Measurements from ENCODE around the gene MKNK2.

MKNK2 gene

GRCh38 chr19:2083174-2083854 is 32.3 kb upstream of the MKNK2 start:
- H3K27me3 ChIP-seq: no peaks in the 10 kb centered on the region
- H3K4me1 ChIP-seq: peaks cover 77 to 99% (median 96%) of the 10 kb centered on the region in 10 experiments
- peak overlapping the region; percentile 14 to 91 (median 68) for H3K4me3 ChIP-seq
- TF ChIP-seq Cebpa-rat (IDR thresholded peaks at IDR 0.05): no peak
- H3K27ac ChIP-seq: peak overlapping the region; percentile 85 to 99 (median 94)
- peak overlapping the region; percentile 91 to 100 (median 99) for H3K4me2 ChIP-seq
- peaks cover 12 to 67% (median 37%) of the 10 kb centered on the region in 11 experiments; a peak in 21 of 22 replicates for H3K36me3 ChIP-seq
- no peaks in the 10 kb centered on the region for H3K9me3 ChIP-seq (replicated peaks in 1 of 11)
- peak overlapping the region; percentile 80 to 97 (median 93) for H3K9ac ChIP-seq
- H4K20me1 ChIP-seq: peaks cover 0 to 51% (median 34%) of the 10 kb centered on the region in 11 experiments; a peak in 16 of 22 replicates

GRCh38 chr19:2081873-2082810 is 31.1 kb upstream of the MKNK2 start:
- peak overlapping the region; percentile 85 to 99 (median 94) for H3K27ac ChIP-seq
- H3K9ac ChIP-seq: peak overlapping the region; percentile 80 to 97 (median 93)
- H3K4me1 ChIP-seq: peaks cover 77 to 98% (median 96%) of the 10 kb centered on the region in 10 experiments
- peak overlapping the region in 8 of 10 experiments; percentile 48 to 91 (median 72); a peak in 16 of 20 replicates for H3K4me3 ChIP-seq
- H3K4me2 ChIP-seq: peak overlapping the region; percentile 91 to 100 (median 99)
- H3K27me3 ChIP-seq: no peaks in the 10 kb centered on the region
- H3K9me3 ChIP-seq (replicated peaks in 1 of 11): no peaks in the 10 kb centered on the region
- peaks cover 22 to 79% (median 49%) of the 10 kb centered on the region in 11 experiments for H3K36me3 ChIP-seq
- TF ChIP-seq Cebpa-rat (IDR thresholded peaks at IDR 0.05): no peak
- H4K20me1 ChIP-seq: peaks cover 10 to 63% (median 40%) of the 10 kb centered on the region in 11 experiments; a peak in 16 of 22 replicates

- Histone ChIP-seq H3K4me2 (peak overlapping the region; percentile 50 to 100 (median 99)), H3K36me3 (peaks cover 24 to 96% (median 66%) of the 10 kb centered on the region in 11 experiments), H4K20me1 (peaks cover 10 to 80% (median 40%) of the 10 kb centered on the region in 11 experiments; a peak in 16 of 22 replicates), H3K27me3 (no peaks in the 10 kb centered on the region), H3K9me3 (replicated peaks in 1 of 11) (peaks cover 0 to 1% (median 0%) of the 10 kb centered on the region in 11 experiments; a peak in 1 of 22 replicates), H3K4me1 (peaks cover 77 to 98% (median 96%) of the 10 kb centered on the region in 10 experiments), H3K4me3 (peak overlapping the region in 4 of 10 experiments; percentile 7 to 91 (median 62); a peak in 7 of 20 replicates), H3K9ac (peak overlapping the region; percentile 17 to 90 (median 37); a peak in 17 of 22 replicates), H3K27ac (peak overlapping the region in 8 of 11 experiments; percentile 15 to 94 (median 41); a peak in 13 of 22 replicates)
- no peak for TF ChIP-seq Cebpa-rat (IDR thresholded peaks at IDR 0.05)
These were observed 29.4 kb upstream of the MKNK2 start for GRCh38 chr19:2080336-2080988.

GRCh38 chr19:2079865-2080301 is 28.8 kb upstream of the MKNK2 start:
- Histone ChIP-seq H3K27ac (peak overlapping the region in 10 of 11 experiments; percentile 15 to 94 (median 40); a peak in 17 of 22 replicates), H3K4me2 (peak overlapping the region; percentile 50 to 100 (median 99)), H3K36me3 (peaks cover 25 to 100% (median 72%) of the 10 kb centered on the region in 11 experiments), H4K20me1 (peaks cover 10 to 82% (median 40%) of the 10 kb centered on the region in 11 experiments; a peak in 16 of 22 replicates), H3K4me3 (peak overlapping the region in 4 of 10 experiments; percentile 2 to 85 (median 22); a peak in 5 of 20 replicates), H3K27me3 (no peaks in the 10 kb centered on the region), H3K9me3 (replicated peaks in 1 of 11) (peaks cover 0 to 7% (median 0%) of the 10 kb centered on the region in 11 experiments; a peak in 1 of 22 replicates), H3K4me1 (peaks cover 83 to 100% (median 99%) of the 10 kb centered on the region in 10 experiments), H3K9ac (peak overlapping the region; percentile 12 to 48 (median 33); a peak in 13 of 22 replicates)
- no peak for TF ChIP-seq Cebpa-rat (IDR thresholded peaks at IDR 0.05)

GRCh38 chr19:2079076-2079864 is 28.2 kb upstream of the MKNK2 start:
- Histone ChIP-seq H4K20me1 (peaks cover 10 to 82% (median 40%) of the 10 kb centered on the region in 11 experiments; a peak in 16 of 22 replicates), H3K9me3 (replicated peaks in 1 of 11) (peaks cover 0 to 7% (median 0%) of the 10 kb centered on the region in 11 experiments; a peak in 1 of 22 replicates), H3K4me1 (peaks cover 88 to 100% (median 97%) of the 10 kb centered on the region in 10 experiments), H3K36me3 (peaks cover 25 to 97% (median 74%) of the 10 kb centered on the region in 11 experiments), H3K27me3 (no peaks in the 10 kb centered on the region), H3K4me2 (peak overlapping the region; percentile 50 to 100 (median 99)), H3K27ac (peak overlapping the region in 10 of 11 experiments; percentile 15 to 94 (median 40); a peak in 12 of 22 replicates), H3K9ac (peak overlapping the region; percentile 12 to 48 (median 33); a peak in 13 of 22 replicates), H3K4me3 (peak overlapping the region in 3 of 10 experiments; percentile 2 to 85 (median 38); a peak in 4 of 20 replicates)
- no peak for TF ChIP-seq Cebpa-rat (IDR thresholded peaks at IDR 0.05)

- TF ChIP-seq Cebpa-rat (IDR thresholded peaks at IDR 0.05): no peak
- Histone ChIP-seq H3K27me3 (no peaks in the 10 kb centered on the region), H3K27ac (peak overlapping the region in 7 of 11 experiments; percentile 81 to 94 (median 88); a peak in 13 of 22 replicates), H3K4me1 (peaks cover 96 to 100% (median 98%) of the 10 kb centered on the region in 10 experiments), H3K9ac (peak overlapping the region in 6 of 11 experiments; percentile 5 to 77 (median 68); a peak in 5 of 22 replicates), H3K36me3 (peaks cover 28 to 95% (median 75%) of the 10 kb centered on the region in 11 experiments), H3K4me2 (peak overlapping the region; percentile 80 to 100 (median 93); a peak in 20 of 22 replicates), H3K9me3 (replicated peaks in 1 of 11) (peaks cover 0 to 7% (median 0%) of the 10 kb centered on the region in 11 experiments; a peak in 1 of 22 replicates), H3K4me3 (0 out of 20 replicates have a peak overlapping the region, but pooled peaks of 1 of the 10 experiments have one; percentile 17), H4K20me1 (peaks cover 10 to 83% (median 40%) of the 10 kb centered on the region in 11 experiments; a peak in 16 of 22 replicates)
These were observed 27.0 kb upstream of the MKNK2 start for GRCh38 chr19:2077833-2078619.

All from BLaER1 treated with 17β-estradiol and CSF1 and Interleukin-3, amounts not matched to agents 10 nM and 100 nM (cell line).